Osteocyte (in vitro differentiated cells): ENCODE data around the gene ME1. TPM values are rescaled to one million over a fixed set of nuclear protein-coding genes. Genes with fewer than 3 reads are reported as not detected.

Experiments used
- DNase-seq: peaks from one replicate; pipeline ENCODE4 v3.0.0; 2021; ENCODE audit warnings: mixed read lengths; ENCODE audit not compliant: unreplicated experiment; ENCODE audit errors: extremely low spot score
- H3K27ac Mint-ChIP-seq: one replicate; pipeline ENCODE4 v1.8.0; 2021; ENCODE audit warnings: mild to moderate bottlenecking, mixed read lengths; ENCODE audit not compliant: unreplicated experiment
- H3K27me3 Mint-ChIP-seq: one replicate; pipeline ENCODE4 v1.8.0; 2021; ENCODE audit warnings: mixed read lengths; ENCODE audit not compliant: unreplicated experiment
- H3K36me3 Mint-ChIP-seq: one replicate; pipeline ENCODE4 v1.8.0; 2021; ENCODE audit warnings: mixed read lengths; ENCODE audit not compliant: unreplicated experiment
- H3K4me1 Mint-ChIP-seq: one replicate; pipeline ENCODE4 v1.8.0; 2021; ENCODE audit warnings: mixed read lengths; ENCODE audit not compliant: unreplicated experiment
- H3K4me3 Mint-ChIP-seq: one replicate; pipeline ENCODE4 v1.8.0; 2021; ENCODE audit warnings: mild to moderate bottlenecking, moderate library complexity, mixed read lengths; ENCODE audit not compliant: unreplicated experiment
- H3K9me3 Mint-ChIP-seq: one replicate; pipeline ENCODE4 v1.8.0; 2021; ENCODE audit warnings: mixed read lengths; ENCODE audit not compliant: unreplicated experiment
- total RNA-seq: library from RNA; stranded (reverse); gene quantifications from 2 replicates; pipeline ENCODE4 v1.2.1, GENCODE V29; 2021
- TF ChIP-seq, protein P1 (sequence below): fragments of 200-600 bp; sonication (generic); IDR thresholded peaks from 2 replicates; pipeline ENCODE4 v1.5.0; 2021; ENCODE audit warnings: antibody characterized with exemption, mild to moderate bottlenecking, moderate library complexity

ME1 gene
- total RNA-seq, 1 donor from 2014 or later, result 28.0 TPM

DNA sequence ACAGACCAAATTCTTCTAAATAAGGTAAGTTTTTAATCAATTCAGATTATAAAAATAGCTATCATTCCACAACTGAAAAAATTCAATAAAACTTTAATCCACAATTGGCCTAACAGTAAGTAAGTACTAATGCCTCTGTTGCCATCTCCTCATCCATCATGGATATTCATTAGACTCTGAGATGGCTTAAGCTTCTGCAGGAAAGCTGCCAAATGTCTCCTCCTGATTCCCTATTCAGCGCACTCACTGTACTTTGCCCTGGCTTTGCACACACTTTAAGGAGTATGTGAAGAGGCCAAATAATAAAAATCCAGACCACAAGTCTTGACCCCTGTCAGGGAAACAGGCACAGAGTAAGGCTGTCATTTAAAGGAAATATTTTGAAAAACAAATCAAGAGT, 261.3 kb downstream of the ME1 start:
- Mint-ChIP-seq H3K9me3 (no peaks in the 10 kb centered on the region), H3K27ac (no peak overlapping the region), H3K4me1 (no peaks in the 10 kb centered on the region), H3K36me3 (peaks cover 65% of the 10 kb centered on the region), H3K4me3 (no peak overlapping the region), H3K27me3 (no peaks in the 10 kb centered on the region)
- no peak for DNase-seq
- TF ChIP-seq, protein P1, sequence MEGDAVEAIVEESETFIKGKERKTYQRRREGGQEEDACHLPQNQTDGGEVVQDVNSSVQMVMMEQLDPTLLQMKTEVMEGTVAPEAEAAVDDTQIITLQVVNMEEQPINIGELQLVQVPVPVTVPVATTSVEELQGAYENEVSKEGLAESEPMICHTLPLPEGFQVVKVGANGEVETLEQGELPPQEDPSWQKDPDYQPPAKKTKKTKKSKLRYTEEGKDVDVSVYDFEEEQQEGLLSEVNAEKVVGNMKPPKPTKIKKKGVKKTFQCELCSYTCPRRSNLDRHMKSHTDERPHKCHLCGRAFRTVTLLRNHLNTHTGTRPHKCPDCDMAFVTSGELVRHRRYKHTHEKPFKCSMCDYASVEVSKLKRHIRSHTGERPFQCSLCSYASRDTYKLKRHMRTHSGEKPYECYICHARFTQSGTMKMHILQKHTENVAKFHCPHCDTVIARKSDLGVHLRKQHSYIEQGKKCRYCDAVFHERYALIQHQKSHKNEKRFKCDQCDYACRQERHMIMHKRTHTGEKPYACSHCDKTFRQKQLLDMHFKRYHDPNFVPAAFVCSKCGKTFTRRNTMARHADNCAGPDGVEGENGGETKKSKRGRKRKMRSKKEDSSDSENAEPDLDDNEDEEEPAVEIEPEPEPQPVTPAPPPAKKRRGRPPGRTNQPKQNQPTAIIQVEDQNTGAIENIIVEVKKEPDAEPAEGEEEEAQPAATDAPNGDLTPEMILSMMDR, result no peak

DNA sequence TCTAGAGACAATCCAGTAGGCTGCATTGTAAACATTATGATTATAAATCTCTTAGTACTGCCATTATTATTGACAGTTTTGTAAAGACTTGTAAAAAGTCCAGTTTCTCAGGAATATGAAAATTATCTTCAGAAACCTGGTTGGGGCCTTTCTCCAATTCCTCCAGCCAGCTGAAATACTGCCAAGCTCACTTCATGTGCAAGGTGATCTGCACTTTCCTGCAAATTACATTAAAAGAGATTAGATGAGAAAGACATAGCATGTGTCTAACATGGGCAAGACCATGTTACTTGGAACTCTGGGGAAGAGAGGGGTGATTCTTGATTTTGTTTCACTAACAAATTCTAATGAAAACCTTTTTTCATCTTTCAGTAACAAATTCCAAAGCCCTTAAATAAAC, 261.7 kb downstream of the ME1 start:
- H3K27me3 Mint-ChIP-seq, result no peaks in the 10 kb centered on the region
- H3K27ac Mint-ChIP-seq, result no peak overlapping the region
- no peaks in the 10 kb centered on the region for H3K9me3 Mint-ChIP-seq
- H3K4me3 Mint-ChIP-seq, result no peak overlapping the region
- TF ChIP-seq, protein P1, result no peak
- H3K4me1 Mint-ChIP-seq, result no peaks in the 10 kb centered on the region
- peaks cover 62% of the 10 kb centered on the region for H3K36me3 Mint-ChIP-seq
- DNase-seq, result no peak

DNA sequence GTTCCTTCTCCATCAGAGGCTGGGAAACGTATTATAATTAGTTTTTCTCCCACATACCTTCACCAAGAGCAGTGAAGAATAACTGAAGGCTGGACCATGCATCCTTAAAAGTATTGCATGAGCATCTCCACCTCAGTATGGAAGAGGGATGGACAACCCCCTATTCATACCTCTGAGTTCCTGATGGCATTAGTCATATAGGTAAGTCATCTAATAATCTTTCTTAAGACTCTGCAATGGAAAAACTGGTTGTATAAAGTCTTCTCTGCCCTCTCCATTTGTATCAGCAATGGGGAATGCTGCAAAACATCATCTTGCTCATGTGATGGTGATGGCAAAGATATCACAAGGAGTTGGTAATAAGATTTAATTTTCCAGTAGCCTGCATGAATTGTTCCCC, 262.3 kb downstream of the ME1 start:
- no peaks in the 10 kb centered on the region for H3K27me3 Mint-ChIP-seq
- TF ChIP-seq, protein P1, result no peak
- H3K4me3 Mint-ChIP-seq, result no peak overlapping the region
- H3K9me3 Mint-ChIP-seq, result no peaks in the 10 kb centered on the region
- no peaks in the 10 kb centered on the region for H3K4me1 Mint-ChIP-seq
- DNase-seq, result no peak
- no peak overlapping the region for H3K27ac Mint-ChIP-seq
- peaks cover 61% of the 10 kb centered on the region for H3K36me3 Mint-ChIP-seq

DNA sequence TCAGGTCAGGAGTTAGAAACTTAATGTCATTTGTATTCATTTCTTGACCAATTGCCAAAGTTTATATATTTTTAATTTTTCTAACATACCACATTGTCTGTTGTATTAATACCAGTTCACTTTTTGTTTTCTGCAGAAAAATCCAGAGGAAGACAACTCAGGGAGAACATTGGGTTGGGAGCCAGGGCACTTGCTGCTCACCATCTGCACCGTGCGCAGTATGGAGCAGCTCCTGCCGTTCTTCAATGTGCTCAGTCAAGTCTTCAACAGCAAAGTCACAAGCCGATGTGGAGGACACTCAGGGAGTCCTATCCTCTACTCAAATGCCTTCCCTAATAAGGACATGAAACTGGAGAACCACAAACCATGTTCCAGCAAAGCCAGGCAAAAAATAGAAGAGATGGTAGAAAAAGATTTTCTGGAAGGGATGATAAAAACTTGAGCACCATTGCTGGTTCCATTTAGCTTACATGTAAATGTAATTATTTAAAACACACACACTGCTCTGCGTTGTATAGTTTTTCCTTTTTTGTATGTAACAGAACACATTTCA, 263.0 kb downstream of the ME1 start:
- Mint-ChIP-seq H3K4me3 (no peak overlapping the region), H3K4me1 (no peaks in the 10 kb centered on the region)

More for the DNA sequence above, 263.0 kb downstream of the ME1 start:
- no peak for DNase-seq
- Mint-ChIP-seq H3K27me3 (no peaks in the 10 kb centered on the region), H3K36me3 (peaks cover 56% of the 10 kb centered on the region), H3K9me3 (no peaks in the 10 kb centered on the region), H3K27ac (no peak overlapping the region)
- TF ChIP-seq, protein P1, result no peak

Other genes starting within 250 kb of the ME1 start
- 74.6 and 81.1 TPM in 2 replicates for gene PGM3, start 237.8 kb downstream of the ME1 start, total RNA-seq
- gene RWDD2A, start 237.7 kb downstream of the ME1 start, total RNA-seq, result 7.0 and 8.2 TPM in 2 replicates
- gene PRSS35, start 81.5 kb upstream of the ME1 start, total RNA-seq, result 24.5 and 26.5 TPM in 2 replicates